HG03139 (cell line): Measurements from ENCODE around the gene UBE2R2.
"Not testable (repeated sequence)": the region's sequence is repeated elsewhere in the genome, so short reads cannot be mapped to it uniquely, and the experiment has no call there.

Experiments
- ATAC-seq: cut with Tn5 transposase; IDR thresholded peaks from one replicate; pipeline ENCODE4 v1.9.1; 2021; ENCODE audit not compliant: unreplicated experiment

The UBE2R2 gene

GRCh38 chr9:33924978-33925797 lies 108.2 kb downstream of the UBE2R2 start:
- no peak for ATAC-seq

DNA sequence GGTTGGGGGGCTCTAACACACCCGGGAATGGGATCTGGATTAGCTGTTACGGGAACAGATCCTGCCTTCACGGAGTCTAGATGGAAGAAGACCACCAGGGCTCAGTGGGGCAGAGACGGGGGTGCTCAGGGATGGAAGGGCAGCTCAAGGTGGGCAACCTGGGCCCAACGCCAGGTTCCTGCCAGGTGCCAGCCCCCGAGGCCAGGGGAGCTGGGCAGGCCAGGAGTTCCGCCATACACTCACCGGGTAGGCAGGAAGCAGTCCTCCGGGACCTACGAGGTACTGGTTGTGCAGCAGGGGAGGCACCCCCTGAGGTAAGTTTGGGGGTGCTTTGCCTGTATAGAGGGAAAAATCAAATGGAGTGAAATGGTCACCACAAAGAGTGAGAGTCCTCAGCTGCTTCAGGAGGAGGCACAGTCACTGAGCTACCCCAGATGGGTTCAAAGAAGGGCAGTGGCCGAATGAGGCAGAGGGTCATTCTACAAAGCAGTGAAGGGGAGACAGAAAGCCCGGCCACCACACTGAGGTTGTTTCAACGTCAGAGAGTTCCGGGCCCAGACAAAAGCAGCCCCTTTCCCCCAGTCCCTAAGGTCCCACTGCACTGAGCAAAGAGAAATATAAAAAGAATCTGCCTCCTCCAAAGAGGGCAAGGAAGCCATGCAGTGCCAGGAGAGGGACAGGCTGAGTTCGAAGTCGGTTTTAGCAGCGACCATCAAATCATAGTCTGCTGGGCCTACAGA lies 110.0 kb downstream of the UBE2R2 start:
- ATAC-seq, result no peak

GRCh38 chr9:33927694-33928093 lies 110.7 kb downstream of the UBE2R2 start:
- no peak for ATAC-seq

GRCh38 chr9:33931326-33931725 lies 114.4 kb downstream of the UBE2R2 start:
- ATAC-seq, result no peak

DNA sequence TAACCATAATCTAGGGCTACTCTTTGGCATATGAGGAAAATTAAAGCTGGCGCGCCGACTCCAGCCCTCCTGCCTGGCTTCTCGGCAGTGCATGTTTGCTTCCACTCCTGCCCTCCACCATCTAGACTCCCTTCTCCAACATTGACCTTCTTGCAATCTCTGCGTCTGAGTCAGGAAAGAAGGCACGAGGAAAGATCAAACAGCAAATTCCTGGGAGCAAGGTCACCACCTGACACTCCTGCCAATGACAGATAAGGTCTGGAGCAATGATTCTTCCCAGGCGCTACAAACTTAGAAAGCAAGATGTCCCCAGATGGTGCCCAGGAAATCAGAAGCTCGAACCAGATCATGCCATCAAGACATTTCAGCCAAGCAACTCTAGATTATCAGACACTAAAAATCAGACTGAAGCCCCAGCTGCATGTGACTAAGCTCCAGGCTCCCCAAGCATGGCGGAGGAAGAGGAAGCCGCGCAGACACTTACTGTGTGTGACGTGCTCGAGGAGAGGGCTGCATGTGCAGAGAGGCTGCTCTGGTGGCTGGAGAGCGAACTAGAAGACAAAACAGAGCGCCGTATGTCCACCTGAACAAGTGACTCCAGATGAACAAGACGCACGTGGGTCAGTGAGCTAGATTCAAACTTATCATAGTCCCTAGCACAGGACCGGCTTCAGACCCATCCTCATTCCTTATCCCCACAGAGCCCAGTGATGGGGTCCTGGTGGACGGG lies 115.3 kb downstream of the UBE2R2 start:
- ATAC-seq, result no peak

DNA sequence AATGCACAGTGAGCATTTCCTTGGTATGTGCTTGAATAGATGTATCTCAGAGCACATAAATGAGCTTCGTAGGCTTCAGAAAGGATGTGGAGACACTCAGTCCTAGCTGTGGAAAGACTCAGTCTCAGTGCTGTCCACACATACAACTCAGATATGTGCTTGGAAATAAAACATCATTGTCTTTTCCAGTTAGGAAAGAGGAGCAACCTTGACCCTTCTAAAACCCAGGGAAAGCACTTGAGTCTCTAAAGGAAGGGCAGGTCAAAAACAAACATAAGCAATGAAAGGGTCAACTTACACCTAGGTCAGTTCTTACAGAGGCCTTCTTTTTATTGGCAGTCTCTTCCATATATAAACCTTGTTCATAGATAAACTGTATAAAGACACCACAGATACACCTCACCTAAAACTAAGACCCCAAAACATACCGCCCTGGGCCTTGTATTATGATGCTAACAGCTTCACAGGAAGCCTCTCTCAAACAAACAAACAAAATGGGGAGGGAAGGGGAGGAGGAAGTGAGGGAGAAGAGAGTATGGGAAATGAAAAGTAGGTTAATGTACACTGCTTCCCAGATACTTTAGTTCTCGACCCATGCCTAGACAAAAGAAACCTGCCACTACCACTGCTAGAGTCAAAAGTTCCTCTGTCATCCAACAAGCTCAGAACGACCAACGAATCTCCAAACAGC lies 117.4 kb downstream of the UBE2R2 start:
- ATAC-seq, result no peak

DNA sequence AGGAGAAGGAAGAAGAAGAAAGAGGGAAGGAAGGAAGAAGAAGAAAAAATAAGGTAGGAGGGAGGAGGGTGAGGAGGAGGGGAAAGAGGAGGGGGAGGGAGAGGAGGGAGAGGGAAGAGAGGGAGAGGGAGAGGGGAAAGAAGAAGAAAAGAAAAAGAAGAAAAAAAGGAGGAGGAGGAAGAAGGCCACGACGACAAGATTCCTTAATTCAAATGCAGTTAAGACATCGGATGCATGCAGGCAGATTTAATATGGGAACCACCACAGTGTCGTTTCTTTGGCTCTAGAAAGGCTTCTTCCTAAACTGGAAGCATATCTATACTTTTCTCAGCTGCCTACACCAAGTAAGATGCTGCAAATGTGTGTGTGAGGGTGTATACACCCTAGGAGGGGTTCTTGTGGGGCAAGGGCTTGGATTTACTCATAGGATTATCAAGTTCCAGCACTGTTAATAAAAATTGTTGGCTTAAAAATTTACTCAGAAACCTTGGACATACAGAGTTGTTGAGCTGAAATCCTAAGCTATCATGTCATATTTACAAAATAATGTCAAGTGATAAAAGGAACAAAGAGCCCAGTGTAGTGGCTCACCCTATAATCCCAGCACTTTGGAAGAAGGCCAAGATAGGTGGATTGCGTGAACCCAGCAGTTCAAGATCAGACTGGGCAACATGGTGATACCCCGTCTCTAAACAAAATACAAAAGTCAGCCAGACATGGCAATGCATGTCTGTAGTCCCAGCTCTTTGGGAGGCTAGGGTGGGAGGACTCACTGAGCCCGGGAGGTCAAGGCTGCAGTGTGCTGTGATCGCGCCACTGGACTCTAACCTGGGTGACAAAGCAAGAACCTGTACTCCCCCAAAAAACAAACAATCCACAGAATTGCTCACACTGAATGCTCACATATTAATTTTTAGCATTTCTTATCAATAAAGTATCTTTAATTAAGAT lies 123.2 kb downstream of the UBE2R2 start:
- no peak for ATAC-seq

DNA sequence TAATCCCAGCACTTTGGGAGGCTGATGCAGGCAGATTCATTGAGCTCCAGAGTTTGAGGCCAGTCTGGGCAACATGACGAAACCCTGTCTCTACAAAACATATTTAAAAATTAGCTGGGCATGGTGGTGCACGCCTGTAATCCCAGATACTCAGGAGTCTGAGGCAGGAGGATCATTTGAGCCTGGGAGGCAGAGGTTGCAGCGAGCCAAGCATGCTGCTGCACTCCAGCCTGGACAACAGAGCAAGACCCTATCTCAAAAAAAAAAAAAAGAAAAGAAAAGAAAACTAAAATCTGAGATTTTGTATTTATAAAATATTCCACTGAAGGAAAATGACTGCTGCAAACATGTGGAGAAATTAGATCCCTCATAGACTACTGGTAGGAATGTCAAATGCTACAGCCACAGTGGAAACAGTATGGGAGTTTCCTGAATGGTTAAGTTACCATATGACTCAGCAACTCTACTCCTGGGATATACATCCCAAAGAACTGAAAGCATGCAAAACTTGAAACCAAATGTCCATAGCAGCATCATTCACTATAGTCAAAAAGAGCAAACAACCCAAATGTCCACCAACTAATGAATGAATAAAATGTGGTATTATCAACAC lies 125.6 kb downstream of the UBE2R2 start:
- ATAC-seq, result no peak

DNA sequence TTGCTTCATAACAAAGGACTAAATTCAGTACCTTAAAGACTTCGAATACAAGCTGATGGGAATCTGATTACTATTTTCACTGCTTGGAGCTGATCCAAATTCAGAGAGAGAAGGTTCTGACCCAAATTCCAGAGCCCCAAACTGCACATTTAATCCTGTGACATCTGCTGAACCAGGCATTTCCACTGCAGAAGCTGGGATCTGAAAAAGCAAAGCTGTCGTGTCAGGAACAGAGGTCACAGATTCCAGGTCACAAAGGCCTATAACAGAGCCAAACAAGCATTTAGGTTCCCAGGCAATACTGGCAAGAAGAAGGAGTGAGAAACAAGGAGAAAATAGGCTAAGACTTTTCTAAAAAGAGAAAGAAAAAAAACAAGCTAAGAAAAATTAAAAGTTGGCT lies 126.4 kb downstream of the UBE2R2 start:
- ATAC-seq, result no peak

- ATAC-seq, result no peak
Measured at GRCh38 chr9:33946779-33947535, 130.0 kb downstream of the UBE2R2 start.

DNA sequence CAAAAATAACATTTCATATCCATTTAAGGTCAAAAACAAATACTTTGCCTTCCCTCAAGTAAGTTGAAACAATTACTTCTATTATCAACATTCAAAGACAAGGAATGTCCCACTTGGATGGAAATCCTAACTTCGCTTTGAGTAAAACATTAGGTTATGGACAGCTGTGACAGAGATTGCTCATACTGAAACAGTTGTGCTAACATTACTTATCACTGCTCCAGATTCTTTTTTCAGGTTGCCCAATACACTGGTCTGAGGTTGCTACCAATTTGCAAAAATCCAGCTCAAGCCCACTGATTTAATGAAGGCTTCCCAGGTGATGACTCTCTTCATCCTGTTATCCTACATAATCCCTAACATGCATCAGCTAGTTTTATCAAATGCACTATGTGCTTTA lies 133.4 kb downstream of the UBE2R2 start:
- ATAC-seq, result no peak

DNA sequence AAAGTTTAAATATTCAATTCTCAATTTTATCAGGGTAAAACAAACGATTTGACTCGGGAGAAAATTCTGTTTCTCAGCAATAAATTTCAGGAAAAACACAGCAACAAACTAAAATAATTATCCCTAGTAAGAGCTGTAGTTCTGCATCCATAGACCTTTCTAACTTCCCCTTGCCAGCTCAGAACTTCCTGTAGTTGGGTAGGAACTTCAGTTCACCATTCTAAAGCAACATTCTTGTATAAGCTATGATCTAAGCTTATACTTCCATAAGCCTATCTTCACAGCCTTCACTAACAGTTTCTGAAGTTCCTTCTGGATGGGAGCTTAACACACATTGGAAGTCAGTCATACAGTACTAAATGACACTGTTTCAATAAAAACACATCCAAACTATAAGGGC lies 135.1 kb downstream of the UBE2R2 start:
- no peak for ATAC-seq

GRCh38 chr9:33956544-33956943 lies 139.6 kb downstream of the UBE2R2 start:
- no peak for ATAC-seq

- no peak for ATAC-seq
Measured at GRCh38 chr9:33959725-33960124, 142.8 kb downstream of the UBE2R2 start.

DNA sequence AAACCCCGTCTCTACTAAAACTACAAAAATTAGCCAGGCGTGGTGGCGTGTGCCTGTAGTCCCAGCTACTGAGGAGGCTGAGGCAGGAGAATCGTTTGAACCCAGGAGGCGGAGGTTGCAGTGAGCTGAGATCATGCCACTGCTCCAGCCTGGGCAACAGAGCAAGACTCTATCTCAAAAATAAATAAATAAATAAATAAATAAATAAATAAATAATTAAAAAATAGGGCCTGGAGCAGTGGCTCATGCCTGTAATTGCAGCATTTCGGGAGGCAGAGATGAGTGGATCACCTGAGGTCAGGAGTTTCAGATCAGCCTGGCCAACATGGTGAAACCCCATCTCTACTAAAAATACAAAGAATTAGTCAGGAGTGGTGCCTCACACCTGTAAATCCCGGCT lies 145.5 kb downstream of the UBE2R2 start:
- not testable (repeated sequence) for ATAC-seq

DNA sequence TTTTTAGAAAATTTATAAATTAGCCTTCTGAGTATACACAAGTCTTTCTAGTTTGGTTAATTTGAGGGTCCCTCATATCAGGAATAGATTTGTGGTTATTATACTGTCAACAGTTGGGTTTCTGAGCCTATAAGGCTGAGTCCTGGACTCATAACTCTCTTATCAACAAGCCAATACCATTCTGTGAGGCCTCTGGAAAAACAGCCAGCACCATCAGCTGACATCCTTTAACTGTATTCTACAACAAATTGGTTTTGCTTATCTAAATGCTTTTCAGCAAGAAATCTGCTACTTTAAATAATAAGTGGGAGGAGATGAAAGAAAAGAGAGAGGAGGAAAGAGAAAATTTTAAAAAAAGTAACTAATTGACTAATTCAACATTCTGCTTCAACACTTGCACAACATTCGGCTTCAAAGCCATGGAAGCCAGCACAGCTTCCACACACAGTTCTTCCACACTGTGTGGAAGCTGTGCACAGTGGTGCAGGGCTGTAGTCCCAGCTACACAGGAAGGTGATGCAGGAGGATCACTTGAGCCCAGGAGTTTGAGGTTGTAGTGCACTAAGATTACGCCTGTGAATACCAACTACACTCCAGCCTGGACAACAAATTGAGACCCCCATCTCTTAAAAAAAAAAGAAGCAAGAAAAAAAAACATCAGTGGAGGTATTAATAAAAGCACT lies 147.3 kb downstream of the UBE2R2 start:
- no peak for ATAC-seq
